Activated naive CD8-positive, alpha-beta T cell treated with anti-CD3 and anti-CD28 coated beads, Interleukin-2, amount 50 U/mL, for 24 hours (primary cell): ENCODE results near the gene ASGR1.

ENCODE experiments used
- ATAC-seq: fragments of 150-1000 bp; cut with Tn5 transposase; one replicate; pipeline ENCODE4 v1.10.0; 2021
- DNase-seq: peaks from one replicate; pipeline ENCODE4 v3.0.0; 2021
- H3K27ac Mint-ChIP-seq: one replicate; pipeline ENCODE4 v1.8.0; 2021; ENCODE audit warnings: mild to moderate bottlenecking, mixed read lengths
- H3K27me3 Mint-ChIP-seq: one replicate; pipeline ENCODE4 v1.8.0; 2021; ENCODE audit warnings: mixed read lengths
- H3K36me3 Mint-ChIP-seq: one replicate; pipeline ENCODE4 v1.8.0; 2021; ENCODE audit warnings: low read depth, mixed read lengths
- H3K4me1 Mint-ChIP-seq: one replicate; pipeline ENCODE4 v1.8.0; 2021; ENCODE audit warnings: mixed read lengths
- H3K4me3 Mint-ChIP-seq: one replicate; pipeline ENCODE4 v1.8.0; 2021; ENCODE audit warnings: mild to moderate bottlenecking, moderate library complexity, mixed read lengths
- H3K9me3 Mint-ChIP-seq: one replicate; pipeline ENCODE4 v1.8.0; 2021; ENCODE audit warnings: mixed read lengths

ASGR1 gene, protein sequence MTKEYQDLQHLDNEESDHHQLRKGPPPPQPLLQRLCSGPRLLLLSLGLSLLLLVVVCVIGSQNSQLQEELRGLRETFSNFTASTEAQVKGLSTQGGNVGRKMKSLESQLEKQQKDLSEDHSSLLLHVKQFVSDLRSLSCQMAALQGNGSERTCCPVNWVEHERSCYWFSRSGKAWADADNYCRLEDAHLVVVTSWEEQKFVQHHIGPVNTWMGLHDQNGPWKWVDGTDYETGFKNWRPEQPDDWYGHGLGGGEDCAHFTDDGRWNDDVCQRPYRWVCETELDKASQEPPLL

DNA sequence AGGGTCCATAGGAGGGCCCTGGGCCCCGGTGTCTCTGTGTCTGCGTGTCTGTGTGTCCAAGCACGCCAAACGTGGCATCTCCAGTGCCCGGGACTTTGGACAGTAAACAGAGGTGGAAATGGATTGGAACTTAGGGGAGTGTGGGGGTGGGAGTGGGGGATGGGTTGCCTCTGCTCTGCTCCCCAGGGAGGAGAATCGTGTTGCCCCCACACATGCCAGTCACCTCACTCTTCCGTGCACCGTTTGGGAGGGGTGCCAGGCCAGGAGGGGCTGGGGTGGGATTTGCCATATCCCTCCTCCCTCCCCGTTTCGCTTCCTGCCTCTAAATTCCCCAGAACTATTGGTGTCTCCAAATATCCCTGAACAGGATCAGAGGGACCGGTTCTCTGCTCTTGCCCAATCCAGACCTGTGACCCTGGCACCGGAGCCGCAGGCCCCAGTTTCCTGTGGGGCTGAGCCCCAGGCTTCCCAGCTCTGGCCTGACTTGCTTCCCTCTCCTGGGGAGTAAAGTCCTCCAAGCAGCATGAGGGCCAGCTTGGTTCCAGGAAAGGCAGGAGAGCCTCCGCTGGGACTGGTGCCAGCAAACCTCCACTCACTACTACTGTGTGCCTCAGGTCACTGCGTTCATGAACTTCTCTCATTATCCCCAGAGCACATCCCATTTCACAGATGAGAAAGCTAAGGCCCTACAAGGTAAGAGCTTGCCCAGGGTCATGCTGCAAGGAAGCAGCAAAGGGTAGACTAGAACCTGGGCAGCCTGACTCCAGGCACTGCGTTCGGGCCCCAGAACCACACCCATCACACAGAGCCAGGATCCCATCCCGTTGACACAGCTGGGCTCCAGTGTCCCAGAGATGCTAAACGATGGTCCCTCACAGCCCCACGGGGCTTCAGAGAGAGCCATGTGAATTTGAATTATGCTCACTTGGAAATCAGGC, at the start of gene ASGR1:
TSS of gene ASGR1 (minus strand) at position 54 of the 938 bp plus-strand sequence. CDS start 807 bp downstream, outside the sequence.
- no peak for DNase-seq
- no peak for ATAC-seq
- no peak within 1 kb of the TSS for H3K27ac Mint-ChIP-seq
- peaks cover 12% of the 10 kb centered on the region for H3K27me3 Mint-ChIP-seq
- peaks cover 11% of the 10 kb centered on the region for H3K4me1 Mint-ChIP-seq
- H3K36me3 Mint-ChIP-seq, result no peaks in the 10 kb centered on the region
- H3K9me3 Mint-ChIP-seq, result no peaks in the 10 kb centered on the region
- H3K4me3 Mint-ChIP-seq, result peak within 1 kb of the TSS; percentile 66

GRCh38 chr17:7228920-7229319, 49.8 kb upstream of the ASGR1 start:
- Mint-ChIP-seq H3K4me1 (peaks cover 28% of the 10 kb centered on the region), H3K4me3 (no peak overlapping the region), H3K36me3 (peaks cover 35% of the 10 kb centered on the region), H3K27me3 (no peaks in the 10 kb centered on the region), H3K27ac (no peak overlapping the region), H3K9me3 (no peaks in the 10 kb centered on the region)
- DNase-seq (no peak), ATAC-seq (no peak)

DNA sequence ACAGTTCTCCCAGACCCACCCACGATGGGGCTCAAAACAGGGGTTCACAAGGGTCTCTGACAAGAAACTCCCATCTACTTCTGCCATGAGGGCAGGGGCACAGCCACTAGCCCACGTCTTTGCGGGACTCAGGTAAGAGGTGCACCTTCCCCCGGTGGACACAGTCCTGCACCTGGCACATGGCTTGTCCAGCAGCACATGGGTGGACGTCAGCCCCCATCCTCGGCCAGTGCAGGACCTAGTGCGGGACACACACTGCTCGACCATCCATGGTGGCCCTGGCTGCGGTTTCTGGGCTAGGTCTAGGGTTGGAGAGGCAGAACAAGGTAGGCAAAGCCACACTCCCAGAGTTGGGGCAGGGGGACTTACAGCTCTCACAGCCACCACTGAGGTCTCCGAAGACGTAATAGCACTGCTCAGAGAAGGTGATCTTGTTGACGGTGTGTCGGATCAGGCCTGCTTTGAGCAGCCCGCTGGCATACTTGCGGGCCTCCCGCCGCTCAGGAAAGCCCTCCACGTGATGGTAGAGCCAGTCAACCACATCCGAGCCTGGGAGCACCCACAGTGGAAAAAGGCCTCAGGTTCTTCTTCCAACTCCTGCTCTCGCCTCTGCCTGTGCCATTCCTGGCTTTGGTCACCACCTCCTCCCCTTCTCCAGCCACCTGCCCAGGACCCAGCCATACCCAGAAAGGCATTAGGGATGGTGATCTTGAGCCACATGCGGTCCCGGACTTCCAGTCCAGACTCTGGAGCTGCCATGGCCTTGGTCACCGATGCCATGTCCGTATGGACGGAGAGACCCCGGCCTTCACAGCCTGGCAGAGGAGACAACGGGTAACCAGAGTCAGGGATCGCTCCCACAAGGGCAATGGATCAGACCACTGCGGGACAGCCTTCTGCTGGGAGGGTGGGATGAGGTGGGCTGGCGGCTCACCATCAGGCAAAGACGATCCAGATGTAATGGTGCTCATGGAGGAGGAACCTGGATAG, 47.8 kb upstream of the ASGR1 start:
- Mint-ChIP-seq H3K36me3 (peaks cover 43% of the 10 kb centered on the region), H3K9me3 (no peaks in the 10 kb centered on the region), H3K27me3 (no peaks in the 10 kb centered on the region), H3K4me3 (no peak overlapping the region), H3K27ac (no peak overlapping the region), H3K4me1 (peaks cover 13% of the 10 kb centered on the region)
- ATAC-seq (no peak), DNase-seq (no peak)

GRCh38 chr17:7225711-7226331, 46.7 kb upstream of the ASGR1 start:
- no peak overlapping the region for H3K4me3 Mint-ChIP-seq
- no peaks in the 10 kb centered on the region for H3K27me3 Mint-ChIP-seq
- peaks cover 20% of the 10 kb centered on the region for H3K4me1 Mint-ChIP-seq
- DNase-seq (no peak), ATAC-seq (no peak)
- peaks cover 47% of the 10 kb centered on the region for H3K36me3 Mint-ChIP-seq
- H3K9me3 Mint-ChIP-seq, result no peaks in the 10 kb centered on the region
- H3K27ac Mint-ChIP-seq, result no peak overlapping the region

GRCh38 chr17:7224661-7225111, 45.5 kb upstream of the ASGR1 start:
- ATAC-seq (no peak), DNase-seq (no peak)
- Mint-ChIP-seq H3K36me3 (peaks cover 41% of the 10 kb centered on the region), H3K27me3 (no peaks in the 10 kb centered on the region), H3K4me3 (no peak overlapping the region), H3K9me3 (no peaks in the 10 kb centered on the region), H3K27ac (no peak overlapping the region), H3K4me1 (peaks cover 28% of the 10 kb centered on the region)

GRCh38 chr17:7224110-7224509, 44.9 kb upstream of the ASGR1 start:
- H3K27me3 Mint-ChIP-seq, result no peaks in the 10 kb centered on the region
- ATAC-seq (no peak), DNase-seq (no peak)
- peaks cover 39% of the 10 kb centered on the region for H3K36me3 Mint-ChIP-seq
- H3K9me3 Mint-ChIP-seq, result no peaks in the 10 kb centered on the region
- no peak overlapping the region for H3K4me3 Mint-ChIP-seq
- H3K27ac Mint-ChIP-seq, result no peak overlapping the region
- H3K4me1 Mint-ChIP-seq, result peaks cover 31% of the 10 kb centered on the region

DNA sequence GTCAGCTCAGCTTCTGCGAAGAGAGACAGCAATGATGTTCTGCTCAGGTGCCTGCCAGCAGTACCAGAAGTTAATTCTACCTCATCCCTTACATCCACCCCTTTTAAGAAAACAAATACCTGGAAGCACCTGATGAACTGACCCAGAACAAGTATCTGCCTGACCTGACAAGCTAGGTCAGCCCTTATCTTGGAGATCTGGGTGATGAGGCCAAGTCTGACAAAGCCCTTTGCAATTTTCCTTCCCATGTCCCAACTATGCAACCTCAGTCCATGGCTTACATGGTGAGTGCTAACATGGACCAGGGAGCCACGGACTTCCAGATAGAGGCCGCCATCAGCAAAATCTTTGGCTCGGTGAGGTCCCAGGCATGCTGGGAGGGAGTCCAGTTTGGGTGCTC, 44.2 kb upstream of the ASGR1 start:
- DNase-seq (no peak), ATAC-seq (no peak)
- no peaks in the 10 kb centered on the region for H3K9me3 Mint-ChIP-seq
- no peaks in the 10 kb centered on the region for H3K27me3 Mint-ChIP-seq
- peaks cover 33% of the 10 kb centered on the region for H3K4me1 Mint-ChIP-seq
- no peak overlapping the region for H3K27ac Mint-ChIP-seq
- H3K36me3 Mint-ChIP-seq, result peaks cover 31% of the 10 kb centered on the region
- no peak overlapping the region for H3K4me3 Mint-ChIP-seq

DNA sequence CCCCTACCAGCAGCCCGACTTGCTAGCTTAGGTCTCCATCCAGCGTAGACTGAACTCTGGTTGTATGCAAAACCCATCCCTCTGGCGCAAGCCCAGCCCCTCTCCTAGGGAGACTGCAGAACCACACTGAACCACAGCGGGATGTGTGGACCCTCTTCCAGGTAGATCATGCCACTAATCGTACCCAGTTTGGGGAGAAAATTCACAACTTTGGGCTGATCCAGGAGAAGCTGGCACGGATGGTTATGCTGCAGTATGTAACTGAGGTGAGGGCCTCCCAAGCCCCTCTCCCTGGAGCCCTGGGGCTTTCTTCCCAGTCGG, 43.8 kb upstream of the ASGR1 start:
- Mint-ChIP-seq H3K27me3 (no peaks in the 10 kb centered on the region), H3K4me1 (peaks cover 33% of the 10 kb centered on the region), H3K4me3 (no peak overlapping the region), H3K27ac (no peak overlapping the region), H3K36me3 (peaks cover 27% of the 10 kb centered on the region), H3K9me3 (no peaks in the 10 kb centered on the region)
- ATAC-seq (no peak), DNase-seq (no peak)

GRCh38 chr17:7222093-7222971, 43.2 kb upstream of the ASGR1 start:
- H3K27ac Mint-ChIP-seq, result peak overlapping the region; percentile 35
- H3K4me3 Mint-ChIP-seq, result no peak overlapping the region
- no peak for ATAC-seq

DNA sequence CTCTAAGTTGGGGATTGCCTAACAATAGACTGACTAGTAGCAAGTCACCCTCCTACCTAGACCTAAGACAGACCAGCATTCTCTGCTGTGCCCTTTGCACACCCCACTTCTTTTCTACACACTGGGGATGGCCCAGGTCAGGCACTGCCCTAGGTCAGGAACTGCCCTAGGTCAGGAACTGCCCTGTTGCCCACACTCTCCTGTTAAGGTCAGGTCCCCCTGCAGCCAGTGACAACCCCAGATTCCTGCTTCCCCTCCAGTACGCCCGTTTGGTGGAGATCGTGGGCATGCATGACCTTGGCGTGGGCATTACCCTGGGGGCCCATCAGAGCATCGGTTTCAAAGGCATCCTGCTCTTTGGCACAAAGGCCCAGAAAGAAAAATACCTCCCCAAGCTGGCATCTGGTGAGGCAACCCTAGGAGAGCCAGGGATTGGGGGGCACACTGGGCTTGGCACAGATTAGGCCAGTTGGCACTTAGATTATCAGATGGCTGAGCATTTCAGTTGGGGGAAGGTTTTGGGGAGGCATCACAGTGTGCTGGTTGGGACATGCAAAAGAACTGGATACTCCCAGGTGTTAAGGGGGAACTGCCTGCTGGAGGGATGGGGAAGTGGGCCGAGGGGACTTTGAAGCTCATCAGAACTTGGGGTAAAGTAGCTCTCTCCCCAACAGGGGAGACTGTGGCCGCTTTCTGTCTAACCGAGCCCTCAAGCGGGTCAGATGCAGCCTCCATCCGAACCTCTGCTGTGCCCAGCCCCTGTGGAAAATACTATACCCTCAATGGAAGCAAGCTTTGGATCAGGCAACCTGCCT, 42.3 kb upstream of the ASGR1 start:
- Mint-ChIP-seq H3K27ac (peak overlapping the region; percentile 35), H3K36me3 (peaks cover 22% of the 10 kb centered on the region), H3K4me1 (peaks cover 41% of the 10 kb centered on the region), H3K27me3 (no peaks in the 10 kb centered on the region), H3K9me3 (no peaks in the 10 kb centered on the region), H3K4me3 (peak overlapping the region; percentile 93)
- DNase-seq (no peak), ATAC-seq (no peak)

More at GRCh38 chr17:7222093-7222971, 43.2 kb upstream of the ASGR1 start:
- peaks cover 37% of the 10 kb centered on the region for H3K4me1 Mint-ChIP-seq
- H3K27me3 Mint-ChIP-seq, result no peaks in the 10 kb centered on the region
- peaks cover 26% of the 10 kb centered on the region for H3K36me3 Mint-ChIP-seq
- DNase-seq, result no peak
- no peaks in the 10 kb centered on the region for H3K9me3 Mint-ChIP-seq

GRCh38 chr17:7220593-7221277, 41.6 kb upstream of the ASGR1 start:
- no peaks in the 10 kb centered on the region for H3K27me3 Mint-ChIP-seq
- DNase-seq (peak; percentile 66), ATAC-seq (peak; percentile 42)
- peaks cover 49% of the 10 kb centered on the region for H3K4me1 Mint-ChIP-seq
- H3K27ac Mint-ChIP-seq, result peak overlapping the region; percentile 95
- peak overlapping the region; percentile 93 for H3K4me3 Mint-ChIP-seq
- no peaks in the 10 kb centered on the region for H3K9me3 Mint-ChIP-seq
- H3K36me3 Mint-ChIP-seq, result peaks cover 22% of the 10 kb centered on the region
